Endodermal cell (in vitro differentiated cells): ENCODE results near the gene FAM236A. TPM values are rescaled to one million over a fixed set of nuclear protein-coding genes. Genes with fewer than 3 reads are reported as not detected.
"Not testable (repeated sequence)": the region's sequence is repeated elsewhere in the genome, so short reads cannot be mapped to it uniquely, and the experiment has no call there.

Experiments
- DNase-seq: peaks from one replicate; pipeline ENCODE4 v3.0.0-alpha.2; 2017
- H3K27ac ChIP-seq: 2 replicates; pipeline ENCODE4 v1.5.1; 2013; ENCODE audit warnings: mild to moderate bottlenecking, low read depth, low read length, moderate library complexity
- H3K27me3 ChIP-seq: 2 replicates; pipeline ENCODE4 v1.6.1; 2013; ENCODE audit warnings: mild to moderate bottlenecking, low read length, moderate library complexity; ENCODE audit not compliant: insufficient read depth, control insufficient read depth, poor library complexity, severe bottlenecking
- H3K36me3 ChIP-seq: 2 replicates; pipeline ENCODE4 v1.7.0; 2013; ENCODE audit warnings: mild to moderate bottlenecking, low read length, moderate library complexity; ENCODE audit not compliant: control insufficient read depth, insufficient read depth
- H3K4me1 ChIP-seq: one replicate; pipeline ENCODE4 v1.7.0; 2013; ENCODE audit warnings: low read length; ENCODE audit not compliant: control insufficient read depth, insufficient read depth
- H3K4me3 ChIP-seq: 2 replicates; pipeline ENCODE4 v1.5.1; 2013; ENCODE audit warnings: mild to moderate bottlenecking, low read length, moderate library complexity
- H3K9ac ChIP-seq: 2 replicates; pipeline ENCODE4 v1.6.1; 2013; ENCODE audit warnings: mild to moderate bottlenecking, low read length, moderate library complexity; ENCODE audit not compliant: poor library complexity, severe bottlenecking; ENCODE audit errors: extremely low read depth
- H3K9me3 ChIP-seq: 2 replicates; pipeline ENCODE4 v1.6.1; 2013; ENCODE audit warnings: mild to moderate bottlenecking, low read length, moderate library complexity; ENCODE audit not compliant: control insufficient read depth
- H3K27ac Mint-ChIP-seq: 2 replicates; pipeline ENCODE4 v1.8.0; 2020; ENCODE audit warnings: mixed read lengths
- H3K27me3 Mint-ChIP-seq: 2 replicates; pipeline ENCODE4 v1.8.0; 2021; ENCODE audit warnings: mild to moderate bottlenecking, mixed read lengths; ENCODE audit not compliant: insufficient read depth
- H3K36me3 Mint-ChIP-seq: 2 replicates; pipeline ENCODE4 v1.8.0; 2020; ENCODE audit warnings: low read depth, mixed read lengths
- H3K4me1 Mint-ChIP-seq: 2 replicates; pipeline ENCODE4 v1.8.0; 2020; ENCODE audit warnings: mixed read lengths
- H3K4me3 Mint-ChIP-seq: 2 replicates; pipeline ENCODE4 v1.8.0; 2020; ENCODE audit warnings: mild to moderate bottlenecking, moderate library complexity, mixed read lengths
- H3K9me3 Mint-ChIP-seq: 2 replicates; pipeline ENCODE4 v1.8.0; 2020; ENCODE audit warnings: mild to moderate bottlenecking, mixed read lengths
- WGBS, 2 experiments: methylation state at CpG; one replicate each; pipeline versions ENCODE4 v1.1.5 to v1.1.7; 2013; ENCODE audit warnings: missing lambda C conversion rate in 2 of 2, mixed read lengths in 1 of 2; ENCODE audit not compliant: insufficient coverage in 1 of 2, insufficient read length in 1 of 2; 5-methylcytosine and 5-hydroxymethylcytosine counted together
- total RNA-seq, 2 donors: library from RNA; stranded (reverse); fragmentation: NEBNext Ultra II Directional in 1 of 2; extraction: Animal tissue kit (Norgen Biotek cat#: 25700) in 1 of 2; gene quantifications; 2 replicates in 1 of 2; 3 replicates in 1 of 2; pipeline ENCODE4 v1.2.1, GENCODE V29; 2021

FAM236A gene
- total RNA-seq, 2 donors from 2014 or later: not detected

- not testable (repeated sequence) for H3K4me3 Mint-ChIP-seq, H3K27ac Mint-ChIP-seq, H3K4me1 ChIP-seq, H3K27me3 Mint-ChIP-seq, H3K9me3 ChIP-seq, H3K4me3 ChIP-seq, H3K4me1 Mint-ChIP-seq, H3K27ac ChIP-seq, H3K9ac ChIP-seq, H3K27me3 ChIP-seq, H3K36me3 Mint-ChIP-seq, H3K9me3 Mint-ChIP-seq, H3K36me3 ChIP-seq, DNase-seq
- WGBS, 2 experiments: no CpG with 5 or more reads among the region's 6 CpGs
Observed at GRCh38 chrX:72942272-72942671, 4.3 kb downstream of the FAM236A start.

DNA sequence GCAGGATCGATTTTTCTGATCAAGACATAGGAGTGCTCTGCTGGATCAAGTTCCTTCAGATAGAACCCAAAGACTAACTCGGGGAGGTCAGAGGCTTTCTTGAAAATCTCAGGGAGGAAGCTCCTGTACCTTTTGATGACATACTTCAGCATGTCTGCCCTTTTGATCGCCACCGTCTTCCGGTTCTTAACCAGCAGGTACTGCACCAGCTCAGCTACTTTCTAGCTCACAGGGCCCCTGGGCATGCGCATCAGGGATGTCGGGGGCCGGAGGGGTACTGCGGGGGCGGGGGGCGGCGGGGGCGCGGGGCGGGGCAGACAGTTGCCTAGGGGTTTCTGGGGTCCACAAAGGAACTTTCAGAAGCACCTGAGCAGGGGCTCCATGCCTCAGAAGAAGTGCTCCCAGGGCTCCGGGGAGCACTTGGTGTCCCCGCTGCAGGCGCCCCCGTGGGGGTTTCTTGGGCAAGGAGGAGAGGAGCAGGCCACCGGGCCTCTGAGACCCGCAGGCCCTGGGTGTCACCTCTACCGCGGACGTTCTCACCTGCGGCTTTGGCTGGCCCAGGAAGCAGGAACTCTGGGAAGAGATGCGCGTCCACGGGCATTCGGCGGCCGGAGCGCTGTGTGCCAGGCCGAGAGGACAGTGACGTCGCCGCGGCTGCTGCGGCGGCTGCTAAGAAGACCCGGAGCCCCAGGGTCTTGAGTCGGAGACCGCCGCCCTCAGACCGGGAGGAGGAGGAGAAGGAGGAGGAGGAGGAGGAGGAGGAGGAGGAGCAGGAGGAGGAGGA lies 5.2 kb downstream of the FAM236A start:
- not testable (repeated sequence) for H3K36me3 Mint-ChIP-seq, H3K27ac ChIP-seq, H3K27me3 ChIP-seq, H3K36me3 ChIP-seq, H3K9me3 Mint-ChIP-seq, H3K27ac Mint-ChIP-seq, H3K4me3 Mint-ChIP-seq, H3K4me3 ChIP-seq, H3K9me3 ChIP-seq, H3K27me3 Mint-ChIP-seq, H3K4me1 Mint-ChIP-seq, DNase-seq, H3K9ac ChIP-seq, H3K4me1 ChIP-seq
- WGBS, 2 experiments: no CpG with 5 or more reads among the region's 44 CpGs

- not testable (repeated sequence) for H3K9me3 Mint-ChIP-seq, H3K4me3 ChIP-seq, H3K36me3 Mint-ChIP-seq, H3K27ac ChIP-seq, DNase-seq, H3K27me3 ChIP-seq, H3K36me3 ChIP-seq, H3K4me3 Mint-ChIP-seq, H3K27me3 Mint-ChIP-seq, H3K9ac ChIP-seq, H3K4me1 Mint-ChIP-seq, H3K9me3 ChIP-seq, H3K4me1 ChIP-seq, H3K27ac Mint-ChIP-seq
- no CpG with 5 or more reads among the region's 15 CpGs for WGBS, 2 experiments
Observed at GRCh38 chrX:72943819-72944169, 5.8 kb downstream of the FAM236A start, which contains the start of gene DMRTC1. DMRTC1 (minus strand) TSS chrX:72943837; CDS start chrX:72875694, 68,143 bp downstream.

- H3K4me3 ChIP-seq, H3K9me3 Mint-ChIP-seq, H3K27ac ChIP-seq, H3K36me3 ChIP-seq, H3K9me3 ChIP-seq, H3K9ac ChIP-seq, H3K4me1 Mint-ChIP-seq, H3K4me1 ChIP-seq, H3K27me3 ChIP-seq, H3K27ac Mint-ChIP-seq, H3K36me3 Mint-ChIP-seq, H3K4me3 Mint-ChIP-seq, H3K27me3 Mint-ChIP-seq, DNase-seq: not testable (repeated sequence)
- no CpG with 5 or more reads among the region's 9 CpGs for WGBS, 2 experiments
Observed at GRCh38 chrX:72959971-72960370, 22.0 kb downstream of the FAM236A start.

DNA sequence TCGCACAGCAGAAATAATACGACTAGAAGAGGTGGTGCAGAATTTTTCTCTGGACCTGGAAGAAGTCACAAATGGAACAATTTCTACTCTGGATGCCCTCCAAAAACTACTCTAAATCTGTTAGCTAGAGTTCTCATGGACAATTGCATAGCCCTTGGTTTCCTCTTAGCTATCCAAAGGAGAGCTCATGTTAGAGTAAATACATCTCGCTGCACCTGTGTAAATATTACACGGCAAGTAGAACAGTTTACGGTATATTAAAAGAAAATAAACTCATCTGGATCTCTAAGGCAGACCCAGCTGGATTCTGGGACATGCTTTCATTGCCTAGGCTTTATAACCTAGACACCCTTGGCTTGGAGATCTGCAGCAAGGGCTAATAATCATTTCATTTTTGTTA lies 33.9 kb downstream of the FAM236A start:
- H3K9ac ChIP-seq, H3K4me3 Mint-ChIP-seq, H3K4me3 ChIP-seq, H3K27me3 Mint-ChIP-seq, DNase-seq, H3K4me1 Mint-ChIP-seq, H3K27ac ChIP-seq, H3K9me3 Mint-ChIP-seq, H3K27ac Mint-ChIP-seq, H3K4me1 ChIP-seq, H3K9me3 ChIP-seq, H3K36me3 Mint-ChIP-seq, H3K36me3 ChIP-seq, H3K27me3 ChIP-seq: not testable (repeated sequence)
- no CpG with 5 or more reads among the region's 5 CpGs for WGBS, 2 experiments

- H3K4me1 Mint-ChIP-seq, H3K9ac ChIP-seq, H3K27me3 ChIP-seq, H3K36me3 ChIP-seq, H3K36me3 Mint-ChIP-seq, H3K4me1 ChIP-seq, DNase-seq, H3K9me3 ChIP-seq, H3K9me3 Mint-ChIP-seq, H3K27ac Mint-ChIP-seq, H3K4me3 Mint-ChIP-seq, H3K27ac ChIP-seq, H3K27me3 Mint-ChIP-seq, H3K4me3 ChIP-seq: not testable (repeated sequence)
- no CpG with 5 or more reads among the region's 7 CpGs for WGBS, 2 experiments
Observed at GRCh38 chrX:72974885-72975284, 36.9 kb downstream of the FAM236A start.

DNA sequence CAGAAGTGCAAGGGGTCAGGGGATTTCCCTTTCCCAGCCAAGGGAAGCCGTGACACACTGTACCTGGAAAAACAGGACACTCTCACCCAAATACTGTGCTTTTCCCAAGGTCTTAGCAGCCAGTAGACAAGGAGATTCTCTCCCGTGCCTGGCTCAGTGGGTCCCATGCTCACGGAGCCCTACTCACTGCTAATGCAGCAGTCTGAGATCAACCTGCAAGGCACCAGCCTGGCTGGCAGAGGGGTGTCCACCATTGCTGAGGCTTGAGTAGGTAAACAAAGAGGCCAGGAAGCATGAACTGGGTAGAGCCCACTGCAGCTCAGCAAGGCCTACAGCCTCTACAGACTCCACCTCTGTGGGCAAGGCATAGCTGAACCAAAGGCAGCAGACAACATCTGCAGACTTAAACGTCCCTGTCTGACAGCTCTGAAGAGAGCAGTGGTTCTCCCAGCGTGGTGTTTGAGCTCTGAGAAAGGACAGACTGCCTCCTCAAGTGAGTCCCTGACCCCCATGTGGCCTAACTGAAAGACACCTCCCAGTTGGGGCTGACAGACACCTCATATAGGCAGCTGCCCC lies 43.0 kb downstream of the FAM236A start:
- peaks cover 48% of the 10 kb centered on the region for H3K9me3 Mint-ChIP-seq
- not testable (repeated sequence) for H3K9me3 ChIP-seq, H3K9ac ChIP-seq, H3K27ac Mint-ChIP-seq, DNase-seq, H3K27me3 Mint-ChIP-seq, H3K4me3 Mint-ChIP-seq, H3K27ac ChIP-seq, H3K36me3 Mint-ChIP-seq, H3K36me3 ChIP-seq, H3K4me1 ChIP-seq, H3K4me1 Mint-ChIP-seq, H3K27me3 ChIP-seq, H3K4me3 ChIP-seq
- WGBS, 2 experiments: 63% methylated on average over 5 of the region's 5 CpGs; no CpG with 5 or more reads in 1 of the 2 experiments
